Peyer's patch (tissue), 4 donors: ENCODE measurements around the gene GGA3.

Source experiments
- CTCF ChIP-seq, 6 experiments: fragments of 450-650 bp in 4 of 6; fragments of 200-600 bp in 2 of 6; sonication (generic) in 1 of 6; IDR thresholded peaks; one replicate each; pipeline ENCODE4 v1.5.1; 2017 to 2019; ENCODE audit warnings: antibody characterized with exemption in 6 of 6, mild to moderate bottlenecking in 3 of 6, moderate library complexity in 1 of 6
- POLR2A ChIP-seq, 2 donors: fragments of 450-650 bp; IDR thresholded peaks; one replicate each; pipeline ENCODE4 v1.5.1; 2017; ENCODE audit warnings: antibody characterized with exemption in 2 of 2, mild to moderate bottlenecking in 2 of 2, moderate library complexity in 2 of 2

- no peak for TF ChIP-seq CTCF (IDR thresholded peaks at IDR 0.05)
- TF ChIP-seq POLR2A (IDR thresholded peaks at IDR 0.05): peak in 1 of 2 donors; percentile 71
Measured at GRCh38 chr17:75270966-75271232, 9.5 kb upstream of the GGA3 start, which contains the start of gene MIF4GD.
